ENCODE measurements around the gene RAD1.

RAD1 gene

GRCh38 chr5:34868791-34869190, 46.5 kb downstream of the RAD1 start:
- no peaks in the 10 kb centered on the region for H3F3A ChIP-seq (ENCODE audit: insufficient read depth, low read length)
- no peak overlapping the region for H2AFZ ChIP-seq (ENCODE audit: low read length)
- no peaks in the 10 kb centered on the region for H4K20me1 ChIP-seq (ENCODE audit: insufficient read depth, low read length)
- H3K36me3 ChIP-seq (ENCODE audit: insufficient read depth, low read length), result no peaks in the 10 kb centered on the region
- H3K4me2 ChIP-seq (ENCODE audit: low read length), result no peak overlapping the region
- H3K27ac ChIP-seq (ENCODE audit: low read depth, low read length, poor library complexity, severe bottlenecking), result no peak overlapping the region
- H3K27me3 ChIP-seq (ENCODE audit: insufficient read depth, low read length), result no peaks in the 10 kb centered on the region
- H3K9me3 ChIP-seq (ENCODE audit: low read length), result no peaks in the 10 kb centered on the region
- no peaks in the 10 kb centered on the region for H3K4me1 ChIP-seq (ENCODE audit: insufficient read depth, low read length, severe bottlenecking)
- no peaks in the 10 kb centered on the region for H3K9me2 ChIP-seq (ENCODE audit: low read depth, low read length)
- no peaks in the 10 kb centered on the region for H3K79me2 ChIP-seq (ENCODE audit: insufficient read depth, low read length)
- TF ChIP-seq CTCF (IDR thresholded peaks at IDR 0.05; ENCODE audit: low read length) (no peak), EZH2 (IDR thresholded peaks at IDR 0.05; ENCODE audit: borderline replicate concordance, low read length) (no peak)
- H3K9ac ChIP-seq (ENCODE audit: low read length), result no peak overlapping the region
- H3K4me3 ChIP-seq (ENCODE audit: low read depth, low read length, poor library complexity, severe bottlenecking), result no peak overlapping the region

GRCh38 chr5:34867660-34868059, 47.6 kb downstream of the RAD1 start:
- Histone ChIP-seq H3K4me1 (ENCODE audit: insufficient read depth, low read length, severe bottlenecking) (no peaks in the 10 kb centered on the region), H3K4me3 (ENCODE audit: low read depth, low read length, poor library complexity, severe bottlenecking) (no peak overlapping the region), H3K4me2 (ENCODE audit: low read length) (no peak overlapping the region), H4K20me1 (ENCODE audit: insufficient read depth, low read length) (no peaks in the 10 kb centered on the region), H3F3A (ENCODE audit: insufficient read depth, low read length) (no peaks in the 10 kb centered on the region), H3K79me2 (ENCODE audit: insufficient read depth, low read length) (no peaks in the 10 kb centered on the region), H3K27me3 (ENCODE audit: insufficient read depth, low read length) (no peaks in the 10 kb centered on the region), H3K36me3 (ENCODE audit: insufficient read depth, low read length) (no peaks in the 10 kb centered on the region), H3K9ac (ENCODE audit: low read length) (no peak overlapping the region), H3K27ac (ENCODE audit: low read depth, low read length, poor library complexity, severe bottlenecking) (no peak overlapping the region), H3K9me3 (ENCODE audit: low read length) (no peaks in the 10 kb centered on the region), H2AFZ (ENCODE audit: low read length) (no peak overlapping the region), H3K9me2 (ENCODE audit: low read depth, low read length) (no peaks in the 10 kb centered on the region)
- TF ChIP-seq CTCF (IDR thresholded peaks at IDR 0.05; ENCODE audit: low read length) (no peak), EZH2 (IDR thresholded peaks at IDR 0.05; ENCODE audit: borderline replicate concordance, low read length) (no peak)

- H4K20me1 ChIP-seq (ENCODE audit: insufficient read depth, low read length), result no peaks in the 10 kb centered on the region
- H3K9me3 ChIP-seq (ENCODE audit: low read length), result no peaks in the 10 kb centered on the region
- no peak overlapping the region for H3K4me2 ChIP-seq (ENCODE audit: low read length)
- H3K9me2 ChIP-seq (ENCODE audit: low read depth, low read length), result no peaks in the 10 kb centered on the region
- no peaks in the 10 kb centered on the region for H3K36me3 ChIP-seq (ENCODE audit: insufficient read depth, low read length)
- TF ChIP-seq CTCF (IDR thresholded peaks at IDR 0.05; ENCODE audit: low read length), result no peak
- TF ChIP-seq EZH2 (IDR thresholded peaks at IDR 0.05; ENCODE audit: borderline replicate concordance, low read length), result no peak
- H3K27me3 ChIP-seq (ENCODE audit: insufficient read depth, low read length), result no peaks in the 10 kb centered on the region
- no peak overlapping the region for H3K27ac ChIP-seq (ENCODE audit: low read depth, low read length, poor library complexity, severe bottlenecking)
- H3K4me3 ChIP-seq (ENCODE audit: low read depth, low read length, poor library complexity, severe bottlenecking), result no peak overlapping the region
- H3K9ac ChIP-seq (ENCODE audit: low read length), result no peak overlapping the region
- no peaks in the 10 kb centered on the region for H3K79me2 ChIP-seq (ENCODE audit: insufficient read depth, low read length)
- H3F3A ChIP-seq (ENCODE audit: insufficient read depth, low read length), result no peaks in the 10 kb centered on the region
- H2AFZ ChIP-seq (ENCODE audit: low read length), result no peak overlapping the region
- no peaks in the 10 kb centered on the region for H3K4me1 ChIP-seq (ENCODE audit: insufficient read depth, low read length, severe bottlenecking)
Observed at GRCh38 chr5:34866989-34867471, 48.3 kb downstream of the RAD1 start.

Measured in OCI-LY1 (cell line).